Inflammatory macrophage (primary cell): ENCODE results near the gene ATP2B2.
A peak's percentile ranks its signal among the peaks of the same experiment; 100 is the strongest.

Experiments
- DNase-seq, 2 donors: peaks; one replicate each; pipeline ENCODE4 v3.0.0-alpha.2; 2020 to 2022

The ATP2B2 gene

GRCh38 chr3:10493202-10493589 is 12.2 kb downstream of the ATP2B2 start:
- no peak for DNase-seq

GRCh38 chr3:10492364-10493201 is 12.8 kb downstream of the ATP2B2 start:
- DNase-seq: no peak

- DNase-seq: no peak
Measured at GRCh38 chr3:10489746-10490483, 15.5 kb downstream of the ATP2B2 start.

GRCh38 chr3:10487988-10488633 is 17.3 kb downstream of the ATP2B2 start:
- DNase-seq: no peak

- DNase-seq: no peak
Measured at GRCh38 chr3:10485806-10486205, 19.6 kb downstream of the ATP2B2 start.

GRCh38 chr3:10485380-10485779 is 20.0 kb downstream of the ATP2B2 start:
- no peak for DNase-seq

GRCh38 chr3:10484709-10485108 is 20.7 kb downstream of the ATP2B2 start:
- DNase-seq: no peak

GRCh38 chr3:10483686-10484345 is 21.6 kb downstream of the ATP2B2 start:
- DNase-seq: no peak

GRCh38 chr3:10483364-10483675 is 22.1 kb downstream of the ATP2B2 start:
- no peak for DNase-seq

GRCh38 chr3:10482631-10483363 is 22.6 kb downstream of the ATP2B2 start:
- DNase-seq: no peak

GRCh38 chr3:10480871-10481378 is 24.5 kb downstream of the ATP2B2 start:
- DNase-seq: no peak

- DNase-seq: no peak
Measured at GRCh38 chr3:10479311-10479710, 26.1 kb downstream of the ATP2B2 start.

- DNase-seq: no peak
Measured at GRCh38 chr3:10475983-10476382, 29.4 kb downstream of the ATP2B2 start.

- peak; percentile 38 to 62 for DNase-seq
Measured at GRCh38 chr3:10474847-10475246, 30.5 kb downstream of the ATP2B2 start.

GRCh38 chr3:10474275-10474646 is 31.1 kb downstream of the ATP2B2 start:
- DNase-seq: no peak

- no peak for DNase-seq
Measured at GRCh38 chr3:10473581-10474274, 31.7 kb downstream of the ATP2B2 start.

GRCh38 chr3:10472877-10473440 is 32.4 kb downstream of the ATP2B2 start:
- DNase-seq: no peak

- no peak for DNase-seq
Measured at GRCh38 chr3:10471054-10471688, 34.2 kb downstream of the ATP2B2 start.

- DNase-seq: no peak
Measured at GRCh38 chr3:10470120-10471053, 35.0 kb downstream of the ATP2B2 start.
